HG02943 (cell line): Measurements from ENCODE around the gene ANKRD39.
A peak's percentile ranks its signal among the peaks of the same experiment; 100 is the strongest.
"Not testable (repeated sequence)": the region's sequence is repeated elsewhere in the genome, so short reads cannot be mapped to it uniquely, and the experiment has no call there.

ENCODE experiments used
- ATAC-seq: cut with Tn5 transposase; IDR thresholded peaks from one replicate; pipeline ENCODE4 v1.9.1; 2021; ENCODE audit warnings: mild to moderate bottlenecking, low read depth, moderate library complexity; ENCODE audit not compliant: unreplicated experiment

The ANKRD39 gene

GRCh38 chr2:96815326-96816126, 42.3 kb downstream of the ANKRD39 start:
- peak; percentile 24 for ATAC-seq

GRCh38 chr2:96813656-96814055, 44.2 kb downstream of the ANKRD39 start:
- ATAC-seq = no peak

GRCh38 chr2:96811917-96812316, 45.9 kb downstream of the ANKRD39 start:
- ATAC-seq = no peak

DNA sequence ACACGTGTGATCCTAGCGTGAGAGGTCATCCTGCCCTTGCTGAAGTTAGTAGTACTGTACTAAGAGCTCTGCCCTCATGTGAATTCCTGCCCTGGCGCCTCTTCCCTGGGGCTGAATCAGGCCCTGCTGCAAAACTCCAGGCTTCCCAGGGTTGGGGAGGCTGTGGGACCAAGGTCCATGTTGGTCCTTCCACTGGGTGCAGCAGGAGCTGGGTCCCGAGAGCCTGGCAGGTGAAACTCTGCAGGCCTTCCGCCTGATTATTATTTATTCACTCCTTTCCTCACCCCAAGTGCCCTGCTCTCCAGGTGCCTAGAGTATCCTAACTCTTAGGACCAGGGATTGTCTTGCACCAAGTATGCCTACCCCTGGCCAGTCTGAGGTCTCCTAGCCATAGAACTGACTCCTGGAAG, 47.0 kb downstream of the ANKRD39 start:
- ATAC-seq = no peak

DNA sequence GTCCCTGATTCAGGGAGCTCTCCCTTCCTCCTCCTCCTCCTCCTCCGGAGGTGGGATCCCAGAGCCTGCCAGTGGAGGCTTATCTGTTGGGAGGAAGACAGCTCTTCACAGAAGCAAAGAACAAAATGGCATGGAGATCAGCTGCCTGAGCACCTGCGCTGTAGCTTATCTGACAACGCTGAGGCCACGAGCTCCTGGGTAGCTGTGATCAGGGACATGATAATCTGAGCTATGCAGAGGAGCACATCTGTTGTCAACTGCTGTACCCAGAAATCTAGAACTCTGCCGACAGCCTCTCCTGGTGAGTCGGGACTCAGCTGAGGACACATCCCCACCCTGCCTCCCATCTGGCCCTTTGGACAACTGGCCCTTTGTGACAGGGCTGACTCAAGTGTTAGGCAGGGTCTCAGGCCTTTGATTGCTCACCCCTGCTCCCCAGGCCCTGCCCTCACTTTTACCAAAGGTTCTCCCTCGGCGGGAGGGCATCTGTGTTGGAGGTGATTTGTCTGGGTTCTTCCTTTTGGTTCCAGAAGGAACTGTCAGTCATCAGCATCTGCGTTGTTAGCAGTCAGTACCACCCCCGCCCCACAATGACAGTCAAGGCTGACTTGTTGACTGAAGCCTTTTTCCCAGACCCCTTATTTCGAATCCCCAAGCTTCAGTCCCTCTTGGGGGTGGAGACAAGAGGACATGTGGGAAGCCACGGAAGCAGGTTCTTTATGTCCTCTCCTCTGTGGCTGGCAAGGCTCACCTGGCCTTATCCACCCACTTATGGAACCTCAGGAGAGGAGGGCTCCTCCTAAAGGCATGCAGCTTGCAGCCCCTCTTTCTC, 47.6 kb downstream of the ANKRD39 start:
- ATAC-seq = no peak

DNA sequence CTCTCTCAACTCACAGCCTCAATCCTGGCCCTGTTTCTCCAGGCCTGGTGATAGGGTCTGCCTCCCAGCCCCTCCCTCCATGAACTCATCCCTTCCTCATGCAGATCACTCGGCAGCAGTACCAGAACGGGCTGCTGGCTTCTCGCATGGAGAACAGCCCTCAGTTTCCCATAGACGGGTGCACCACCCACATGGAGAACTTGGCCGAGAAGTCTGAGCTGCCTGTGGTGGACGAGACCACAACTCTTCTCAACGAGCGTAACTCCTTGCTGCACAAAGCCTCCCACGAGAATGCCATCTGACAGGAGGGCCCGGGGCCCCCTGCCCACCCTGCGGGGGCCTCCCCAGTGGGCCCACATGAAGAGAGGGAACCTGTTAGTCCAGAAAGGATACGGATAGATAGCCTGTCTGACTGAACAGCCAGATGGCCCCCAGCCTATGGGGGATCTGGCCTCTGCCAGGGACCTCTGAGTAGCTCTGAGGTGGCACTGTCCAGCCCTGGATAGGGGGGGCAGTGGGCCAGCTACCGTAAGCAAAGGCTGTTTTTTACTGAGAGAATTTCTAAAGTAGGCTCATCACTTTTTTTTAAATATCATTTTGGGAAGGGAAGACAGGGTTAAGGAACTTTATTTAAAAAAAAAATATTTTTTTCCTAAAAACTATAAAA, 48.5 kb downstream of the ANKRD39 start:
- no peak for ATAC-seq

- ATAC-seq = no peak
These were observed 49.5 kb downstream of the ANKRD39 start for GRCh38 chr2:96808176-96808837.

DNA sequence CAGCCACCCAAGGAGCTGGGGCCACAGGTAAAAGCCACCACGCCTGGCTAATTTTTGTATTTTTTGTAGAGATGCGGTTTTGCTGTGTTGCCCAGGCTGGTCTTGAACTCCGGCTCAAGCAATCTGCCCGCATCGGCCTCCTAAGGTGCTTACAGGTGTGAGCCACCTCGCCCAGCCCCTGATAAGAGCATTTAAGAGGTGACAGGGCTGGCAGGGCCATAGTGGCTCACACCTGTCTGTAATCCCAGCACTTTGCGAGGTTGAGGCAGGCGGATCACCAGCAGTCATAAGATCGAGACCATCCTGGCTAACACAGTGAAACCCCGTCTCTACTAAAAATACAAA, 50.7 kb downstream of the ANKRD39 start:
- no peak for ATAC-seq

DNA sequence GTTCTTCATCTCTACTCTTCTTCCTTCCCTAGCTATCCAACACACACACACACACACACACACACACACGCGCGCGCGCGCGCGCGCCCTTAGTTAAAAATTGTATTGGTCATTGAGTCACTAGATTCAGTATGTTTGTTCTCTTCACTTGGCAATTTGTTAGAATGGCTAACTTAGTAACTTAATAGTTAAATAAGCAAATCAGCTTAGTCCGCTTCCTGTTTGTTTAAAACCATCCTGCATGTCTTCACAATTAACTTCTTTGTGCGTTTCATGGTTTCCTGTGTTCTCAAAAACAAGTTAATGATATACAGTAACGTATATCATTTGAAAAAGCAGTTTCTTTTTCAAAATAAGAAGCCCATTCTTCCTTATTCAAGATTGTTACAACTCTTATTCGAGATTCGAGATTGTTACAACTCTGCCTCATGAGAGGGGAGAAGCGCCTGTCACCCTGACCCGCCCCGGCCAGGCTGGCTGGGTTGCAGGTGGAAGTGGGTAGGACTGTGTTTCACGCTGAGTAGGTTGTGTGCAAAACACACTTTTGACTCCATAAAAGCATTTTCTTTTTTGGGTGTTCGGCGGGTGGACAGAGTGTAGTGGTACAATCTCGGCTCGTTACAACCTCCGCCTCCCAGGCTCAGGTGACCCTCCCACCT, 51.2 kb downstream of the ANKRD39 start:
- peak; percentile 73 for ATAC-seq

- ATAC-seq = not testable (repeated sequence)
These were observed 51.9 kb downstream of the ANKRD39 start for GRCh38 chr2:96805946-96806345.

GRCh38 chr2:96804986-96805385, 52.8 kb downstream of the ANKRD39 start:
- ATAC-seq = no peak

DNA sequence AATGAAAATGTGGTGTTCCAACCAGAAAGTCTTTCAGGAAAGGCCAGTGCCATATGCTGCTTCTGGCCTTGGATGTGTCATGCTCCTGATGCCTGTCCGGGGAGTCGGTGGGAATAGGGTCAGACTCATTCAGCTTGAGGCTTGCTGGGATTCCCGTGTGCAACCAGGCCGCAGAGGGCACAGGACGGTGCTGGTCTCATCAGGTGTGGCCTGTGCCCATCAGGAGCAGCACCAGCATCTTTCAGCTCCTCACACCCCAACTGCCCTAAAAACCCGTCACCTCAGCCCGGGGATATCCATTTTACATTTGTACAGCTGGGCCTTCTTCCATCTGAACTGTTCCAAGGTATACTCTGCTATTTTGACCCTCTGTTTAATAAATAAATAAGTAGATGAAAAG, 55.1 kb downstream of the ANKRD39 start:
- ATAC-seq = no peak

DNA sequence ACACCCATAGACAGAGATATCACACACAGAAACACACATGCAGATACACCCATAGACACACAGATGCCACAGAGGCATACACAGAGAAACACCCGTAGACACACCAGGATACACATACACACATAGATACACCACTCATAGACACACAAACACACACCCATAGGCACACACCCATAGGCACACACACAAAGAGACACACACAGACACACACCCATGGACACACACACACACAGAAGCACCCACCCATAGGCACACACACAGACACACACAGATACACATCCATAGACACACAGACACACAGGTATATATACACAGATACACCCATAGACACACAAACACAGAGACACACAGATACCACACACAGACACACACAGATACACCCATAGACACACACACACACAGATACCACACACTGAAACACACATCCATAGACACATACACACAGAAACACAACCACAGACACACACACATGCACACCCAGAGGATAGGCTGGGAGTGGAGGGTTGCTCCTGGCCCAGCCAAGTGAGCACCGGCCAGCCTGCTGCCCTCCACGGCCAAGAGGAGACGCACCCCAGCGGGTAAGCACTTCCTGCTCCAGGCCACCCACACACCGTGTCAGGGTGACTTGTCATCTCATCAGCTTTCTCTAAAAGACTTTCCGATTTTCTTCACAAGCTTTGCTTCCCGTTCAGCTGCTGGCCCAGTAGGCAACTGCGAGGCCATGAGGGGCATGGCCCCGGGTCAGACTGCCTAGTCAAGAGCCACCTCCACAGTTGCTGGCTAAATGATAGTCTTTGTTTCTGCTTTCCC, 55.8 kb downstream of the ANKRD39 start:
- ATAC-seq = no peak

DNA sequence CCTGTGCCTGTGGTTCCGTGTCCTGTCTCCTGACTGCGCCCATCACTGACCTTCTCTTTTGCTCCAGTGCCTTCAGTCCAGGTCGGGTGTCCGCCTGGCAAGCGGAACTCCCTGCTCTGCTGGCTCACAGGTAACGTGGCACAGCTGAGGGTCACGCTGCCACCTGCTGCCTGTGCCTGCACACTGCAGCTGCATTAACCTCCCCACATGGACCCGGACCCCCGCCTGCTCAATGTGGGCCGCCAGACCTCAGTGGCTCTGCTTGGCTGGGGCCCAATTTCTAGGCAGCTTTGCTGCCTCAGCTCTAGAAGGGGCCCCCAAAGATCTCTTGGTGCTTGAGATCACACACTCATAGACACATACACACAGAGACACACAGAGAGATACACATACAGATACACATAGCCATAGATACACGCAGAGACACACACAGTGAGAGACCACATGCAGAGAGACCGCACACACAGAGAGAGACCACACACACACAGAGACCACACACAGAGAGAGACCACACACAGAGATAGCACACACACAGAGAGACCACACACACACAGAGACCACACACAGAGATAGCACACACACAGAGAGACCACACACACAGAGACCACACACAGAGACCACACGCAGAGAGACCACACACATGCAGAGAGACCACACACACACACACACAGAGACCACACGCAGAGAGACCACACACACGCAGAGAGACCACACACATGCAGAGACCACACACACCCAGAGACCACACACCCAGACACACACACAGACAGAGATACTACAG, 56.6 kb downstream of the ANKRD39 start:
- peak; percentile 91 for ATAC-seq

DNA sequence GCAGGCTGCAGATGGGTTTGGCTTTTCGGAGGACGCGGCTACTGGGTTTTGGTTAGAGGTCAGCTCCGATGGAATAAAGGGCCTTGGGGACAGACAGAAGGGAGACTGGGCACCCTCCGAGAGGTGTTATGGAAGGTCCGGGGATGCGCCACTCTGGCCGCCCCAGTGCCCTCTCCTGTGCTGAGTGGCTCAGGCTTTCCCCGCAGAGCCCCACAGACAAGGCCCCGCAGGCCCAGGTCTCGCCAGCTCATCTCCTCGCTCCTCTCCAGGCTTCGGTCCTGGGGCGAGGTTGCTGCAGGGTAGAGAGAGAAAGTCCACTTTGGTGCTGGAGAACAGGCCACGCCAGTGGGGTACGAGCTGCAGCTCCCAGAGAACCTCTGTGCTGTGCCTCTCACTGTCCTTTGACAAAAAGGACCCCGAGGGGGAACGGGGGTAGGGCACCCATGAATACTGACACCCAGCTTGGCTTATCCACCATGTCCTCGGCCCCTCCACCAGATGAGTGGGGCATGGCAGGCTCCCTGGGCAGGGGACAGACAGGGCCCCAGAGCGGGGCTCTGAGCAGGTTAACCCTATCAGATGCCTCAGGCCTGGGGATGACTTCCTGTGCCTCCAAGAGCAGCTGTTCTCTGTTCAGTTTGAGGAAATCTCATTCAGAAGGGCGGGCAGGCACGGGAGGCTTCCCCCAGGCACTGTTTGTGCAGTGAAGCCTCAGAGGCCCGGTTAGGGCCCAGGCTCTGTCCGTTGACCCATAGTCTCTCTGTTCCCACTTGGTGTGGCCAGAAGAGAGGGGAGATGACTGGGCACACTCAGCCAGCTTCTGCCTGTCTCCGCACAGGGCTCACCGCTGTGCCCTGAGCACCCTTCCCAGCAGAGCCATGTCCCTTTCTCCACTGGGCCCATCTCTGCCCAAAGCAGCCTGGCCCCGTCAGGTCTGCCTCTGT, 57.5 kb downstream of the ANKRD39 start:
- peak; percentile 10 for ATAC-seq

DNA sequence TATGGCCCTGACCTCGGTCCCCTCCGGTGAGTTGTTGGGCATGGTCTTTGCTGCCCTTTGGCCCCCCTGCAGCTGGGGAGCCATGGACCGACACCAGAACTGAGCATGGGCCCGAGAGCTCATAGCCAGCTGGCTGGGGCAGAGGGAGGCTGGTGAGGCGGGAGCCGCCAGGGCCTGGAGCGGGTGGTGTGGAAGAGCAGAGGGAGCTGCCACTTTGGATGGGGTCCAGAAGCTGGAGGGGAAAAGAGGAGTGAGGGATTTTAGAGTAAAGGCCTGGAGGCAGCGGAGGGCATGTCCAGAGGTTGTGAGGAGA, 58.2 kb downstream of the ANKRD39 start:
- ATAC-seq = no peak

GRCh38 chr2:96798733-96799622, 58.8 kb downstream of the ANKRD39 start:
- no peak for ATAC-seq
